ENCODE measurements around the gene PCYOX1L. TPM values are rescaled to one million over a fixed set of nuclear protein-coding genes. Genes with fewer than 3 reads are reported as not detected.

The PCYOX1L gene
- total and polyA plus RNA-seq, 9 of the 15 experiments (the other 6 are each of a cell fraction or from before 2014, with no cell fraction given): 2.3 to 17.9 (median 6.0) TPM

DNA sequence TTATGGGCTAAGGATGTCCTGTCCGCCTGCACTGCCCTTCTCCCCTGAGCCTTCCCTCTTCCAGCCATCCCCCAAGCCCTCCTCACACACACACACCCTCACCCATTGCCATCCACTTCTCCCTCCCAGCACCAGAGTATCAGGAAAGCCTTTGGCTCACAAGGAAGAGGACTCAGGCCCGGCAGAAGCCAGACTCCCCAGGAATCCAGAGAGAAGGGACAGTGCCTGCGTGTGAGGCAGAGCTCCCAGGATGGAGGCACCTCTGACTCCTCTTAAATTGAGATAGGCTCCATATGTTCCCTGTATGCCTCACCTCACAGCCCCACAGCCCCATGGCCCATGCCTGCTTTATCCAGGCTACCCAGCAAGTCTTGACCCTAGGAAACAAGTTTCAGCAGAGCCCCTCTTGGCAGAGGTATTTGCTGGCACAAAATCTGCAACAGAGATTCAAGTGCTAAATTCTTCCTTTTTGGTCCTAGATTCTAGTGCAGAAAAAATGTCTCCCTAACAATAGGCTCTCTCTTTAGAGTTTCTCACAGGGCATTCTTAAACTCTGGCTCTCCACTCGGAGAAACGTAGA, 20.5 kb downstream of the PCYOX1L start:
- intact Hi-C loops (cut with micrococcal nuclease) (no loop called here), in situ Hi-C loops (cut with MboI) (no loop called here)
- H3K36me3 ChIP-seq (ENCODE audit: control insufficient read depth, insufficient read depth, low read length): no peaks in the 10 kb centered on the region
- no peaks in the 10 kb centered on the region for H4K20me1 ChIP-seq (replicated peaks; ENCODE audit: control insufficient read depth, insufficient read depth, low read length)
- no TSS peak for BruUV-seq (replicated peaks)
- H3K9ac ChIP-seq (ENCODE audit: insufficient read depth in 1 of 2, low read depth in 2 of 2, low read length in 2 of 2): peak overlapping the region in 1 of 2 experiments; percentile 70; a peak in 1 of 4 replicates
- DNase-seq (ENCODE audit: extremely low read depth in 1 of 4, low spot score in 3 of 4): no peak
- 30% methylated on average over 4 of the region's 5 CpGs for WGBS (ENCODE audit: insufficient coverage, low coverage, missing lambda C conversion rate)
- ChIA-PET CTCF (ENCODE audit: low intra/inter-chr PET ratio) (interaction anchor here (0.6 kb wide), 1 partner anchor 8 kb away, joined by 3 read pairs; no protein-coding TSS in a partner anchor), POLR2A (interaction anchor here (1.2 kb wide), 1 partner anchor 85 kb away, joined by 3 read pairs; no protein-coding TSS in a partner anchor)
- H2AFZ ChIP-seq (ENCODE audit: low read depth, low read length): no peak overlapping the region
- H3K79me2 ChIP-seq (ENCODE audit: control insufficient read depth, insufficient read depth, low read length): no peaks in the 10 kb centered on the region
- H3K9me3 ChIP-seq (replicated peaks; ENCODE audit: control insufficient read depth, insufficient read depth, low read depth, low read length): no peaks in the 10 kb centered on the region
- TF ChIP-seq HDGF (IDR thresholded peaks at IDR 0.05) (no peak), CHD2 (IDR thresholded peaks at IDR 0.05; ENCODE audit: low read depth, low read length) (no peak), SP1 (CRISPR knock-in tag; IDR thresholded peaks at IDR 0.05) (no peak), ZNF175 (CRISPR knock-in tag; IDR thresholded peaks at IDR 0.05; ENCODE audit: low read depth) (no peak)
- TF ChIP-seq, protein P1, sequence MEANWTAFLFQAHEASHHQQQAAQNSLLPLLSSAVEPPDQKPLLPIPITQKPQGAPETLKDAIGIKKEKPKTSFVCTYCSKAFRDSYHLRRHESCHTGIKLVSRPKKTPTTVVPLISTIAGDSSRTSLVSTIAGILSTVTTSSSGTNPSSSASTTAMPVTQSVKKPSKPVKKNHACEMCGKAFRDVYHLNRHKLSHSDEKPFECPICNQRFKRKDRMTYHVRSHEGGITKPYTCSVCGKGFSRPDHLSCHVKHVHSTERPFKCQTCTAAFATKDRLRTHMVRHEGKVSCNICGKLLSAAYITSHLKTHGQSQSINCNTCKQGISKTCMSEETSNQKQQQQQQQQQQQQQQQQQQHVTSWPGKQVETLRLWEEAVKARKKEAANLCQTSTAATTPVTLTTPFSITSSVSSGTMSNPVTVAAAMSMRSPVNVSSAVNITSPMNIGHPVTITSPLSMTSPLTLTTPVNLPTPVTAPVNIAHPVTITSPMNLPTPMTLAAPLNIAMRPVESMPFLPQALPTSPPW (CRISPR knock-in tag; IDR thresholded peaks at IDR 0.05): no peak
- peaks cover 0 to 27% of the 10 kb centered on the region in 2 experiments; a peak in 3 of 5 replicates for H3K4me1 ChIP-seq (replicated peaks in 1 of 2; ENCODE audit: control insufficient read depth in 2 of 2, insufficient read depth in 2 of 2, low read length in 2 of 2)
- H3K9me1 ChIP-seq (ENCODE audit: control insufficient read depth, insufficient read depth, low read length): no peaks in the 10 kb centered on the region
- H3K27me3 ChIP-seq (ENCODE audit: control insufficient read depth in 2 of 2, insufficient read depth in 2 of 2, low read length in 2 of 2): no peaks in the 10 kb centered on the region
- no peak overlapping the region for H3K4me2 ChIP-seq (ENCODE audit: insufficient read depth, low read length)
- no peak overlapping the region for H3K27ac ChIP-seq (ENCODE audit: extremely low read depth, low read depth, low read length)
- no peak for ATAC-seq
- FAIRE-seq: no peak
- H3K4me3 ChIP-seq: no peak overlapping the region

Measured in K562 (cell line).